HepG2 (cell line): ENCODE data around the gene CDX1. TPM values are rescaled to one million over a fixed set of nuclear protein-coding genes. Genes with fewer than 3 reads are reported as not detected.

Experiments used
- FOXA1 ChIP-seq, 2 experiments: fragments of 450-650 bp in 1 of 2; sonication (generic) in 1 of 2; formaldehyde crosslinking in 1 of 2; IDR thresholded peaks; 2 replicates each; pipeline versions ENCODE4 v1.4.0 to v1.6.1; 2016 to 2020; ENCODE audit warnings: missing genetic modification reagents in 1 of 2
- KDM3A ChIP-seq: IDR thresholded peaks from 2 replicates; pipeline ENCODE4 v1.6.1; 2018; ENCODE audit warnings: low read depth, missing compliant biosample characterization
- MIER2 ChIP-seq: IDR thresholded peaks from 2 replicates; pipeline ENCODE4 v1.6.1; 2016; ENCODE audit warnings: missing biosample characterization, missing genetic modification reagents
- TSC22D2 ChIP-seq: sonication (generic); formaldehyde crosslinking; IDR thresholded peaks from 2 replicates; pipeline ENCODE4 v1.5.1; 2020; ENCODE audit warnings: missing genetic modification reagents, mild to moderate bottlenecking, borderline replicate concordance
- XRCC5 ChIP-seq: fragments of 200-400 bp; formaldehyde crosslinking; optimal IDR thresholded peaks from 2 replicates; pipeline ENCODE3; 2017; ENCODE audit warnings: mild to moderate bottlenecking, low read length
- ZBTB1 ChIP-seq: sonication (generic); formaldehyde crosslinking; IDR thresholded peaks from 2 replicates; pipeline ENCODE4 v1.4.0; 2020; ENCODE audit warnings: missing genetic modification reagents, borderline replicate concordance
- ZNF232 ChIP-seq: sonication (generic); formaldehyde crosslinking; IDR thresholded peaks from 2 replicates; pipeline ENCODE4 v1.4.0; 2020; ENCODE audit warnings: missing genetic modification reagents, borderline replicate concordance
- ZNF567 ChIP-seq: sonication (generic); formaldehyde crosslinking; IDR thresholded peaks from 2 replicates; pipeline ENCODE4 v1.8.1; 2023; ENCODE audit warnings: mild to moderate bottlenecking, missing genetic modification reagents, borderline replicate concordance
- ZNF792 ChIP-seq: IDR thresholded peaks from 2 replicates; pipeline ENCODE4 v1.6.1; 2016
- ZSCAN21 ChIP-seq: sonication (generic); formaldehyde crosslinking; IDR thresholded peaks from 2 replicates; pipeline ENCODE4 v1.8.0; 2022; ENCODE audit warnings: mild to moderate bottlenecking, missing genetic modification reagents, moderate library complexity, borderline replicate concordance
- polyA plus RNA-seq, 8 experiments: library from polyadenylated mRNA; depleted of rRNA in 3 of 8; stranded (reverse) in 7 of 8; unstranded in 1 of 8; fragments of >200 nt; fragmentation: Illumina TruSeq in 4 of 8; extraction: Trizol in 4 of 8; gene quantifications; 2 replicates each; pipeline versions ENCODE4 v1.2.1 to v1.2.3, GENCODE V29; 2011 to 2016; ENCODE audit warnings: low read depth in 4 of 8, missing spikeins in 1 of 8, mixed read lengths in 1 of 8; ENCODE audit not compliant: insufficient read depth in 1 of 8
- total RNA-seq, 5 experiments: library from RNA; depleted of rRNA; stranded (reverse); fragments of >200 nt; fragmentation: Illumina TruSeq; extraction: Trizol; gene quantifications; 2 replicates each; pipeline ENCODE4 v1.2.3, GENCODE V29; 2016; ENCODE audit warnings: low read depth in 1 of 5
- TF ChIP-seq, protein P1 (sequence below): sonication (generic); formaldehyde crosslinking; IDR thresholded peaks from 2 replicates; pipeline ENCODE4 v1.8.0; 2022; ENCODE audit warnings: mild to moderate bottlenecking, missing genetic modification reagents, borderline replicate concordance
- TF ChIP-seq, protein P2 (sequence below): sonication (generic); formaldehyde crosslinking; IDR thresholded peaks from 2 replicates; pipeline ENCODE4 v1.4.0; 2020; ENCODE audit warnings: low read depth, mild to moderate bottlenecking, missing genetic modification reagents
- TF ChIP-seq, protein P3 (sequence below): sonication (generic); formaldehyde crosslinking; conservative IDR thresholded peaks from 2 replicates; pipeline ENCODE4 v1.4.0; 2020; ENCODE audit warnings: mild to moderate bottlenecking, missing genetic modification reagents, moderate library complexity
- TF ChIP-seq, protein P4 (sequence below): sonication (generic); formaldehyde crosslinking; IDR thresholded peaks from 2 replicates; pipeline ENCODE4 v1.8.0; 2022; ENCODE audit warnings: low read depth, missing genetic modification reagents
- TF ChIP-seq, protein P5 (sequence below): IDR thresholded peaks from 2 replicates; pipeline ENCODE4 v1.6.1; 2016; ENCODE audit warnings: mild to moderate bottlenecking
- TF ChIP-seq, protein P6 (sequence below): sonication (generic); formaldehyde crosslinking; IDR thresholded peaks from 2 replicates; pipeline ENCODE4 v1.5.1; 2020; ENCODE audit warnings: mild to moderate bottlenecking, missing genetic modification reagents, borderline replicate concordance
- TF ChIP-seq, protein P7 (sequence below): sonication (generic); formaldehyde crosslinking; IDR thresholded peaks from 2 replicates; pipeline ENCODE4 v1.4.0; 2020; ENCODE audit warnings: missing genetic modification reagents

The CDX1 gene
- total and polyA plus RNA-seq, 2 of the 13 experiments (the other 11 are each of a cell fraction or from before 2014, with no cell fraction given), result not detected

DNA sequence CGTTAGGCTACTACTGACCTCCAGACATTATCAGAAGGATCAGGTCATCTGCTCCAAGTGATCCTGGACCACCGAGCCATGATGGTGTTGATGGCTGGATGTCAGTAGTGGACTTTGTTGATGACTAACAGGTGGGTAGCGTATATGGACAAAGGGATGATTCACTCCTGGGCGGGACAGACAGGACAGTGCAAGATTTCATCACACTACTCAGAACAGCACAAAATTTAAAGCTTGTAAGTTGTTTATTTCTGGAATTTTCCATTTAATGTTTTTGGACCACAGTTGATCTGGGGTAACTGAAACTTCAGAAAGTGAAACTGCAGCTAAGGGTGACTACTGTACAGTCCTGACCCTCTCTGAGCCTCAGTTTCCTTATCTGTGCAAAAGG, 23.6 kb upstream of the CDX1 start (continued):
- TF ChIP-seq, protein P1, sequence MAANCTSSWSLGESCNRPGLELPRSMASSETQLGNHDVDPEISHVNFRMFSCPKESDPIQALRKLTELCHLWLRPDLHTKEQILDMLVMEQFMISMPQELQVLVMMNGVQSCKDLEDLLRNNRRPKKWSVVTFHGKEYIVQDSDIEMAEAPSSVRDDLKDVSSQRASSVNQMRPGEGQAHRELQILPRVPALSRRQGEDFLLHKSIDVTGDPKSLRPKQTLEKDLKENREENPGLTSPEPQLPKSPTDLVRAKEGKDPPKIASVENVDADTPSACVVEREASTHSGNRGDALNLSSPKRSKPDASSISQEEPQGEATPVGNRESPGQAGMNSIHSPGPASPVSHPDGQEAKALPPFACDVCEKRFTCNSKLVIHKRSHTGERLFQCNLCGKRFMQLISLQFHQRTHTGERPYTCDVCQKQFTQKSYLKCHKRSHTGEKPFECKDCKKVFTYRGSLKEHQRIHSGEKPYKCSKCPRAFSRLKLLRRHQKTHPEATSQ (CRISPR knock-in tag), result no peak
- TF ChIP-seq TSC22D2 (CRISPR knock-in tag), result 0 out of 2 replicates have a peak, but pooled peaks have one; percentile 56
- 0 out of 2 replicates have a peak, but pooled peaks have one; percentile 70 for TF ChIP-seq ZNF792 (CRISPR knock-in tag)
- TF ChIP-seq, protein P2, sequence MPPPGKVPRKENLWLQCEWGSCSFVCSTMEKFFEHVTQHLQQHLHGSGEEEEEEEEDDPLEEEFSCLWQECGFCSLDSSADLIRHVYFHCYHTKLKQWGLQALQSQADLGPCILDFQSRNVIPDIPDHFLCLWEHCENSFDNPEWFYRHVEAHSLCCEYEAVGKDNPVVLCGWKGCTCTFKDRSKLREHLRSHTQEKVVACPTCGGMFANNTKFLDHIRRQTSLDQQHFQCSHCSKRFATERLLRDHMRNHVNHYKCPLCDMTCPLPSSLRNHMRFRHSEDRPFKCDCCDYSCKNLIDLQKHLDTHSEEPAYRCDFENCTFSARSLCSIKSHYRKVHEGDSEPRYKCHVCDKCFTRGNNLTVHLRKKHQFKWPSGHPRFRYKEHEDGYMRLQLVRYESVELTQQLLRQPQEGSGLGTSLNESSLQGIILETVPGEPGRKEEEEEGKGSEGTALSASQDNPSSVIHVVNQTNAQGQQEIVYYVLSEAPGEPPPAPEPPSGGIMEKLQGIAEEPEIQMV, result no peak
- TF ChIP-seq, protein P3, sequence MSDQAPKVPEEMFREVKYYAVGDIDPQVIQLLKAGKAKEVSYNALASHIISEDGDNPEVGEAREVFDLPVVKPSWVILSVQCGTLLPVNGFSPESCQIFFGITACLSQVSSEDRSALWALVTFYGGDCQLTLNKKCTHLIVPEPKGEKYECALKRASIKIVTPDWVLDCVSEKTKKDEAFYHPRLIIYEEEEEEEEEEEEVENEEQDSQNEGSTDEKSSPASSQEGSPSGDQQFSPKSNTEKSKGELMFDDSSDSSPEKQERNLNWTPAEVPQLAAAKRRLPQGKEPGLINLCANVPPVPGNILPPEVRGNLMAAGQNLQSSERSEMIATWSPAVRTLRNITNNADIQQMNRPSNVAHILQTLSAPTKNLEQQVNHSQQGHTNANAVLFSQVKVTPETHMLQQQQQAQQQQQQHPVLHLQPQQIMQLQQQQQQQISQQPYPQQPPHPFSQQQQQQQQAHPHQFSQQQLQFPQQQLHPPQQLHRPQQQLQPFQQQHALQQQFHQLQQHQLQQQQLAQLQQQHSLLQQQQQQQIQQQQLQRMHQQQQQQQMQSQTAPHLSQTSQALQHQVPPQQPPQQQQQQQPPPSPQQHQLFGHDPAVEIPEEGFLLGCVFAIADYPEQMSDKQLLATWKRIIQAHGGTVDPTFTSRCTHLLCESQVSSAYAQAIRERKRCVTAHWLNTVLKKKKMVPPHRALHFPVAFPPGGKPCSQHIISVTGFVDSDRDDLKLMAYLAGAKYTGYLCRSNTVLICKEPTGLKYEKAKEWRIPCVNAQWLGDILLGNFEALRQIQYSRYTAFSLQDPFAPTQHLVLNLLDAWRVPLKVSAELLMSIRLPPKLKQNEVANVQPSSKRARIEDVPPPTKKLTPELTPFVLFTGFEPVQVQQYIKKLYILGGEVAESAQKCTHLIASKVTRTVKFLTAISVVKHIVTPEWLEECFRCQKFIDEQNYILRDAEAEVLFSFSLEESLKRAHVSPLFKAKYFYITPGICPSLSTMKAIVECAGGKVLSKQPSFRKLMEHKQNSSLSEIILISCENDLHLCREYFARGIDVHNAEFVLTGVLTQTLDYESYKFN (CRISPR knock-in tag), result peak; percentile 68
- TF ChIP-seq MIER2 (CRISPR knock-in tag), result no peak
- no peak for TF ChIP-seq ZNF232
- no peak for TF ChIP-seq ZBTB1
- TF ChIP-seq, protein P4, sequence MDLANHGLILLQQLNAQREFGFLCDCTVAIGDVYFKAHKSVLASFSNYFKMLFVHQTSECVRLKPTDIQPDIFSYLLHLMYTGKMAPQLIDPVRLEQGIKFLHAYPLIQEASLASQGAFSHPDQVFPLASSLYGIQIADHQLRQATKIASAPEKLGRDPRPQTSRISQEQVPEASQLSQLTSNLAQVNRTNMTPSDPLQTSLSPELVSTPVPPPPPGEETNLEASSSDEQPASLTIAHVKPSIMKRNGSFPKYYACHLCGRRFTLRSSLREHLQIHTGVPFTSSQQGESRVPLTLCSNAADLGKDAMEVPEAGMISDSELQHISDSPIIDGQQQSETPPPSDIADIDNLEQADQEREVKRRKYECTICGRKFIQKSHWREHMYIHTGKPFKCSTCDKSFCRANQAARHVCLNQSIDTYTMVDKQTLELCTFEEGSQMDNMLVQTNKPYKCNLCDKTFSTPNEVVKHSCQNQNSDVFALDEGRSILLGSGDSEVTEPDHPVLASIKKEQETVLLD (CRISPR knock-in tag), result no peak
- TF ChIP-seq ZNF567, result no peak
- TF ChIP-seq, protein P5, sequence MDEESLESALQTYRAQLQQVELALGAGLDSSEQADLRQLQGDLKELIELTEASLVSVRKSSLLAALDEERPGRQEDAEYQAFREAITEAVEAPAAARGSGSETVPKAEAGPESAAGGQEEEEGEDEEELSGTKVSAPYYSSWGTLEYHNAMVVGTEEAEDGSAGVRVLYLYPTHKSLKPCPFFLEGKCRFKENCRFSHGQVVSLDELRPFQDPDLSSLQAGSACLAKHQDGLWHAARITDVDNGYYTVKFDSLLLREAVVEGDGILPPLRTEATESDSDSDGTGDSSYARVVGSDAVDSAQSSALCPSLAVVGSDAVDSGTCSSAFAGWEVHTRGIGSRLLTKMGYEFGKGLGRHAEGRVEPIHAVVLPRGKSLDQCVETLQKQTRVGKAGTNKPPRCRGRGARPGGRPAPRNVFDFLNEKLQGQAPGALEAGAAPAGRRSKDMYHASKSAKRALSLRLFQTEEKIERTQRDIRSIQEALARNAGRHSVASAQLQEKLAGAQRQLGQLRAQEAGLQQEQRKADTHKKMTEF (CRISPR knock-in tag), result peak; percentile 38; the same call in 1 of the 2 replicates
- TF ChIP-seq, protein P6, sequence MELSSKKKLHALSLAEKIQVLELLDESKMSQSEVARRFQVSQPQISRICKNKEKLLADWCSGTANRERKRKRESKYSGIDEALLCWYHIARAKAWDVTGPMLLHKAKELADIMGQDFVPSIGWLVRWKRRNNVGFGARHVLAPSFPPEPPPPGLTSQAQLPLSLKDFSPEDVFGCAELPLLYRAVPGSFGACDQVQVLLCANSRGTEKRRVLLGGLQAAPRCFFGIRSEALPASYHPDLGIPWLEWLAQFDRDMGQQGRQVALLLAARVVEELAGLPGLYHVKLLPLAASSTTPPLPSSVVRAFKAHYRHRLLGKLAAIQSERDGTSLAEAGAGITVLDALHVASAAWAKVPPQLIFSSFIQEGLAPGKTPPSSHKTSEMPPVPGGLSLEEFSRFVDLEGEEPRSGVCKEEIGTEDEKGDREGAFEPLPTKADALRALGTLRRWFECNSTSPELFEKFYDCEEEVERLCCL (CRISPR knock-in tag), result no peak
- TF ChIP-seq ZSCAN21 (CRISPR knock-in tag), result peak; percentile 66; the same call in 1 of the 2 replicates
- no peak for TF ChIP-seq FOXA1 (IDR thresholded peaks at IDR 0.05)
- TF ChIP-seq FOXA1 (CRISPR knock-in tag; IDR thresholded peaks at IDR 0.05), result peak; percentile 74
- TF ChIP-seq KDM3A, result 0 out of 2 replicates have a peak, but pooled peaks have one; percentile 36
- TF ChIP-seq XRCC5, result peak; percentile 23
- TF ChIP-seq, protein P7, sequence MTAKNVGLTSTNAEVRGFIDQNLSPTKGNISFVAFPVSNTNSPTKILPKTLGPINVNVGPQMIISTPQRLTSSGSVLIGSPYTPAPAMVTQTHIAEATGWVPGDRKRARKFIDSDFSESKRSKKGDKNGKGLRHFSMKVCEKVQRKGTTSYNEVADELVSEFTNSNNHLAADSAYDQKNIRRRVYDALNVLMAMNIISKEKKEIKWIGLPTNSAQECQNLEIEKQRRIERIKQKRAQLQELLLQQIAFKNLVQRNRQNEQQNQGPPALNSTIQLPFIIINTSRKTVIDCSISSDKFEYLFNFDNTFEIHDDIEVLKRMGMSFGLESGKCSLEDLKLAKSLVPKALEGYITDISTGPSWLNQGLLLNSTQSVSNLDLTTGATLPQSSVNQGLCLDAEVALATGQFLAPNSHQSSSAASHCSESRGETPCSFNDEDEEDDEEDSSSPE (CRISPR knock-in tag), result no peak
